ENCODE measurements around the gene CCDC148.

The CCDC148 gene

GRCh38 chr2:158276619-158277471 lies 179.7 kb downstream of the CCDC148 start:
- H3K27ac ChIP-seq (replicated peaks): no peak overlapping the region
- TF ChIP-seq POLR2AphosphoS5 (IDR thresholded peaks at IDR 0.05; ENCODE audit: low read depth) (no peak), SPI1 (IDR thresholded peaks at IDR 0.05; ENCODE audit: borderline replicate concordance, low read depth) (no peak), CTCF (IDR thresholded peaks at IDR 0.05; ENCODE audit: insufficient read depth, low read length) (no peak), GABPA (IDR thresholded peaks at IDR 0.05; ENCODE audit: low read depth) (no peak), REST (IDR thresholded peaks at IDR 0.05; ENCODE audit: insufficient replicate concordance, low read depth) (no peak)
- DNase-seq (ENCODE audit: low read depth in 1 of 2, low spot score in 1 of 2): no peak
- H3K27me3 ChIP-seq (ENCODE audit: insufficient read depth, poor library complexity, severe bottlenecking): no peaks in the 10 kb centered on the region
- H3K4me3 ChIP-seq (replicated peaks; ENCODE audit: insufficient read depth, low read length): no peak overlapping the region

DNA sequence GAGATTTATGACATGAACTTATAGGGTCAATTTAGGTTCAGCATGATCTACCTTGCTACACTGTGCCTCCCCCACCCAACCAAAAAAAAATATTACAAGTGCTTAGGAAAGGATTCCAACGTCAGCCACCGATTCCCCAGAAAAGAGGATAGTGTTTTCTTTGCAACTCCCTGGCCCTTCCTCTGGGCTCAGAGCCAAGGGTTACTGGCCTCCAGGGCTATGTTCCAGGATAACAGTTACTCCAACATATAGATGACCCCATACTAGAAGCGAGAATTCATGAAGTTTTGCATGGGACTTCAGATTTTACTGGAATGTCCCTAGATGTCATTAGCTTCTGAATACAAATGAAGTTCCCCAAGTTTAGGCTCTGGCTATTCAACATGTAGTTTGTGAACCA lies 182.8 kb downstream of the CCDC148 start:
- TF ChIP-seq POLR2AphosphoS5 (IDR thresholded peaks at IDR 0.05; ENCODE audit: low read depth) (no peak), REST (IDR thresholded peaks at IDR 0.05; ENCODE audit: insufficient replicate concordance, low read depth) (no peak), GABPA (IDR thresholded peaks at IDR 0.05; ENCODE audit: low read depth) (no peak)
- DNase-seq (ENCODE audit: low read depth in 1 of 2, low spot score in 1 of 2): no peak
- H3K27me3 ChIP-seq (ENCODE audit: insufficient read depth, poor library complexity, severe bottlenecking): no peaks in the 10 kb centered on the region
- H3K27ac ChIP-seq (replicated peaks): no peak overlapping the region
- no peak overlapping the region for H3K4me3 ChIP-seq (replicated peaks; ENCODE audit: insufficient read depth, low read length)

GRCh38 chr2:158270536-158270935 lies 186.0 kb downstream of the CCDC148 start:
- H3K27ac ChIP-seq (replicated peaks): no peak overlapping the region
- no peak overlapping the region for H3K4me3 ChIP-seq (replicated peaks; ENCODE audit: insufficient read depth, low read length)
- no peak for DNase-seq (ENCODE audit: low read depth in 1 of 2, low spot score in 1 of 2)
- TF ChIP-seq GABPA (IDR thresholded peaks at IDR 0.05; ENCODE audit: low read depth): no peak
- TF ChIP-seq REST (IDR thresholded peaks at IDR 0.05; ENCODE audit: insufficient replicate concordance, low read depth): no peak
- no peak for TF ChIP-seq SPI1 (IDR thresholded peaks at IDR 0.05; ENCODE audit: borderline replicate concordance, low read depth)
- no peak for TF ChIP-seq CTCF (IDR thresholded peaks at IDR 0.05; ENCODE audit: insufficient read depth, low read length)
- TF ChIP-seq POLR2AphosphoS5 (IDR thresholded peaks at IDR 0.05; ENCODE audit: low read depth): no peak
- H3K27me3 ChIP-seq (ENCODE audit: insufficient read depth, poor library complexity, severe bottlenecking): no peaks in the 10 kb centered on the region

All from HL-60 (cell line).